BLaER1 (cell line): ENCODE data around the gene TMEM217.

Experiments used
- H3K27ac ChIP-seq: shearing (Covaris generic); formaldehyde crosslinking; 2 replicates; pipeline ENCODE4 v1.8.1; 2022
- H3K27me3 ChIP-seq: shearing (Covaris generic); formaldehyde crosslinking; 2 replicates; pipeline ENCODE4 v1.8.1; 2022
- H3K36me3 ChIP-seq: shearing (Covaris generic); formaldehyde crosslinking; 2 replicates; pipeline ENCODE4 v1.8.1; 2022
- H3K4me1 ChIP-seq: shearing (Covaris generic); formaldehyde crosslinking; 2 replicates; pipeline ENCODE4 v1.8.1; 2022
- H3K4me2 ChIP-seq: shearing (Covaris generic); formaldehyde crosslinking; 2 replicates; pipeline ENCODE4 v1.8.1; 2022
- H3K4me3 ChIP-seq: shearing (Covaris generic); formaldehyde crosslinking; 2 replicates; pipeline ENCODE4 v1.8.1; 2022
- H3K9ac ChIP-seq: shearing (Covaris generic); formaldehyde crosslinking; 2 replicates; pipeline ENCODE4 v1.8.1; 2022
- H3K9me3 ChIP-seq: shearing (Covaris generic); formaldehyde crosslinking; 2 replicates; pipeline ENCODE4 v1.8.1; 2022
- H4K20me1 ChIP-seq: shearing (Covaris generic); formaldehyde crosslinking; 2 replicates; pipeline ENCODE4 v1.8.1; 2022
- Cebpa-rat ChIP-seq: shearing (Covaris generic); IDR thresholded peaks from 2 replicates; pipeline ENCODE4 v1.8.1; 2022

Gene TMEM217

GRCh38 chr6:37171970-37172812, 85.8 kb downstream of the TMEM217 start:
- Histone ChIP-seq H3K9ac (peak overlapping the region; percentile 78), H3K4me2 (peak overlapping the region; percentile 100), H4K20me1 (0 out of 2 replicates have a peak, but pooled peaks cover 6% of the 10 kb centered on the region), H3K27ac (peak overlapping the region; percentile 74; the same call in 1 of the 2 replicates), H3K27me3 (peaks cover 18% of the 10 kb centered on the region), H3K4me1 (peaks cover 69% of the 10 kb centered on the region), H3K36me3 (peaks cover 27% of the 10 kb centered on the region), H3K4me3 (peak overlapping the region; percentile 80), H3K9me3 (no peaks in the 10 kb centered on the region)
- TF ChIP-seq Cebpa-rat = no peak

GRCh38 chr6:37171201-37171969, 86.6 kb downstream of the TMEM217 start:
- H3K36me3 ChIP-seq = peaks cover 27% of the 10 kb centered on the region
- peak overlapping the region; percentile 78 for H3K9ac ChIP-seq
- peak overlapping the region; percentile 80 for H3K4me3 ChIP-seq
- peaks cover 61% of the 10 kb centered on the region for H3K4me1 ChIP-seq
- no peak for TF ChIP-seq Cebpa-rat
- H3K4me2 ChIP-seq = peak overlapping the region; percentile 100
- peak overlapping the region; percentile 74 for H3K27ac ChIP-seq
- 0 out of 2 replicates have a peak, but pooled peaks cover 6% of the 10 kb centered on the region for H4K20me1 ChIP-seq
- H3K27me3 ChIP-seq = peaks cover 18% of the 10 kb centered on the region
- H3K9me3 ChIP-seq = no peaks in the 10 kb centered on the region

GRCh38 chr6:37170273-37171200, 87.4 kb downstream of the TMEM217 start:
- peaks cover 53% of the 10 kb centered on the region for H3K4me1 ChIP-seq
- peak overlapping the region; percentile 74 for H3K27ac ChIP-seq
- H3K9me3 ChIP-seq = no peaks in the 10 kb centered on the region
- no peak for TF ChIP-seq Cebpa-rat
- peak overlapping the region; percentile 80 for H3K4me3 ChIP-seq
- H4K20me1 ChIP-seq = 0 out of 2 replicates have a peak, but pooled peaks cover 6% of the 10 kb centered on the region
- H3K4me2 ChIP-seq = peak overlapping the region; percentile 100
- peak overlapping the region; percentile 78 for H3K9ac ChIP-seq
- peaks cover 26% of the 10 kb centered on the region for H3K36me3 ChIP-seq
- H3K27me3 ChIP-seq = peaks cover 18% of the 10 kb centered on the region

GRCh38 chr6:37169496-37170272, 88.3 kb downstream of the TMEM217 start, which contains the start of gene PIM1:
Gene PIM1, plus strand, starts transcription at chr6:37170152. Its CDS starts 424 bp downstream, at chr6:37170576.
- H3K4me2 ChIP-seq = peak within 1 kb of the TSS; percentile 100
- H3K27ac ChIP-seq = peak within 1 kb of the TSS; percentile 84
- no peak for TF ChIP-seq Cebpa-rat
- peaks cover 18% of the 10 kb centered on the region for H3K36me3 ChIP-seq
- H4K20me1 ChIP-seq = 0 out of 2 replicates have a peak, but pooled peaks cover 6% of the 10 kb centered on the region
- H3K27me3 ChIP-seq = peaks cover 18% of the 10 kb centered on the region
- peaks cover 44% of the 10 kb centered on the region for H3K4me1 ChIP-seq
- H3K9me3 ChIP-seq = no peaks in the 10 kb centered on the region
- peak within 1 kb of the TSS; percentile 80 for H3K4me3 ChIP-seq
- H3K9ac ChIP-seq = peak within 1 kb of the TSS; percentile 88

- peak overlapping the region; percentile 84 for H3K27ac ChIP-seq
These were observed 89.0 kb downstream of the TMEM217 start for GRCh38 chr6:37168811-37169495.

GRCh38 chr6:37168163-37168758, 89.7 kb downstream of the TMEM217 start:
- peaks cover 4% of the 10 kb centered on the region for H3K36me3 ChIP-seq
- H3K4me2 ChIP-seq = peak overlapping the region; percentile 97
- H4K20me1 ChIP-seq = 0 out of 2 replicates have a peak, but pooled peaks cover 6% of the 10 kb centered on the region
- peak overlapping the region; percentile 72; the same call in 1 of the 2 replicates for H3K4me3 ChIP-seq
- no peaks in the 10 kb centered on the region for H3K9me3 ChIP-seq
- peaks cover 36% of the 10 kb centered on the region for H3K4me1 ChIP-seq
- H3K27ac ChIP-seq = no peak overlapping the region
- no peak for TF ChIP-seq Cebpa-rat
- peak overlapping the region; percentile 88; the same call in 1 of the 2 replicates for H3K9ac ChIP-seq
- peaks cover 18% of the 10 kb centered on the region for H3K27me3 ChIP-seq

More at GRCh38 chr6:37168811-37169495, 89.0 kb downstream of the TMEM217 start:
- peak overlapping the region; percentile 88 for H3K9ac ChIP-seq
- H4K20me1 ChIP-seq = 0 out of 2 replicates have a peak, but pooled peaks cover 6% of the 10 kb centered on the region
- peak overlapping the region; percentile 72 for H3K4me3 ChIP-seq
- no peaks in the 10 kb centered on the region for H3K9me3 ChIP-seq
- H3K27me3 ChIP-seq = peaks cover 18% of the 10 kb centered on the region
- H3K36me3 ChIP-seq = peaks cover 11% of the 10 kb centered on the region
- peak overlapping the region; percentile 97 for H3K4me2 ChIP-seq
- H3K4me1 ChIP-seq = peaks cover 42% of the 10 kb centered on the region
- TF ChIP-seq Cebpa-rat = no peak

GRCh38 chr6:37162740-37163139, 95.2 kb downstream of the TMEM217 start:
- Histone ChIP-seq H4K20me1 (no peaks in the 10 kb centered on the region), H3K9me3 (no peaks in the 10 kb centered on the region), H3K9ac (no peak overlapping the region), H3K27ac (no peak overlapping the region), H3K4me2 (no peak overlapping the region), H3K4me3 (no peak overlapping the region), H3K36me3 (no peaks in the 10 kb centered on the region), H3K27me3 (no peaks in the 10 kb centered on the region), H3K4me1 (peaks cover 10% of the 10 kb centered on the region)
- no peak for TF ChIP-seq Cebpa-rat
